Esophagus squamous epithelium (tissue), 5 donors: ENCODE results near the gene C16orf82. TPM values are rescaled to one million over a fixed set of nuclear protein-coding genes. Genes with fewer than 3 reads are reported as not detected.

ENCODE experiments used
- DNase-seq: peaks from one replicate; lab custom pipeline; 2025; lab: John Stamatoyannopoulos, UW
- H3K27ac ChIP-seq, 4 donors: fragments of 200-600 bp; sonication (generic); one replicate each; pipeline ENCODE4 v1.5.1; 2016 to 2019; ENCODE audit warnings: mild to moderate bottlenecking in 1 of 4
- H3K27me3 ChIP-seq, 4 donors: fragments of 200-600 bp; sonication (generic); 1 replicate in 3 of 4; 2 replicates in 1 of 4; pipeline versions ENCODE4 v1.5.1 to v1.6.0; 2017 to 2021; ENCODE audit warnings: antibody characterized with exemption in 1 of 4
- H3K36me3 ChIP-seq, 3 donors: fragments of 200-600 bp; sonication (generic); one replicate each; pipeline ENCODE4 v1.5.1; 2016 to 2019
- H3K4me1 ChIP-seq, 3 donors: fragments of 200-600 bp; sonication (generic); one replicate each; pipeline ENCODE4 v1.5.1; 2017 to 2019
- H3K4me3 ChIP-seq, 4 donors: fragments of 200-600 bp; sonication (generic); 1 replicate in 3 of 4; 2 replicates in 1 of 4; pipeline ENCODE4 v1.5.1; 2016 to 2019; ENCODE audit warnings: mild to moderate bottlenecking in 2 of 4, moderate library complexity in 1 of 4
- H3K9me3 ChIP-seq, 3 donors: fragments of 200-600 bp; sonication (generic); one replicate each; pipeline ENCODE4 v1.5.1; 2016 to 2019
- CTCF ChIP-seq, 6 experiments: fragments of 450-650 bp in 4 of 6; fragments of 200-600 bp in 2 of 6; sonication (generic) in 2 of 6; IDR thresholded peaks; one replicate each; pipeline ENCODE4 v1.5.1; 2016 to 2019; ENCODE audit warnings: antibody characterized with exemption in 6 of 6, mild to moderate bottlenecking in 4 of 6, moderate library complexity in 4 of 6
- POLR2A ChIP-seq, 4 donors: fragments of 450-650 bp; IDR thresholded peaks; one replicate each; pipeline ENCODE4 v1.6.1; 2017; ENCODE audit warnings: antibody characterized with exemption in 4 of 4, mild to moderate bottlenecking in 4 of 4, moderate library complexity in 3 of 4
- WGBS, 2 donors: methylation state at CpG; one replicate each; pipeline ENCODE4 v1.1.5; 2018; 5-methylcytosine and 5-hydroxymethylcytosine counted together
- intact Hi-C: fragments of 100-400 bp; cut with DNase I; formaldehyde crosslinking; loops from one replicate; pipeline ENCODE4 v1.15.0; 2022
- total RNA-seq, 4 donors: library from RNA; depleted of rRNA; stranded (reverse); fragments of >200 nt; gene quantifications; one replicate each; pipeline ENCODE4 v1.1.0, GENCODE V29; 2016
- donor health status: DM: yes; HTN: yes; CAD: no.

Gene C16orf82
- total RNA-seq, 4 donors from 2014 or later, result not detected

GRCh38 chr16:27058299-27058698 is 8.4 kb upstream of the C16orf82 start:
- no peak for TF ChIP-seq POLR2A (IDR thresholded peaks at IDR 0.05)
- TF ChIP-seq CTCF (IDR thresholded peaks at IDR 0.05), result no peak
- Histone ChIP-seq H3K27me3 (no peaks in the 10 kb centered on the region), H3K27ac (no peak overlapping the region), H3K36me3 (no peaks in the 10 kb centered on the region), H3K9me3 (no peaks in the 10 kb centered on the region), H3K4me1 (no peaks in the 10 kb centered on the region), H3K4me3 (no peak overlapping the region)
- no peak for DNase-seq
- 36 to 84% methylated on average over 3 of the region's 3 CpGs for WGBS, 2 donors
- intact Hi-C loops, result no loop called here

DNA sequence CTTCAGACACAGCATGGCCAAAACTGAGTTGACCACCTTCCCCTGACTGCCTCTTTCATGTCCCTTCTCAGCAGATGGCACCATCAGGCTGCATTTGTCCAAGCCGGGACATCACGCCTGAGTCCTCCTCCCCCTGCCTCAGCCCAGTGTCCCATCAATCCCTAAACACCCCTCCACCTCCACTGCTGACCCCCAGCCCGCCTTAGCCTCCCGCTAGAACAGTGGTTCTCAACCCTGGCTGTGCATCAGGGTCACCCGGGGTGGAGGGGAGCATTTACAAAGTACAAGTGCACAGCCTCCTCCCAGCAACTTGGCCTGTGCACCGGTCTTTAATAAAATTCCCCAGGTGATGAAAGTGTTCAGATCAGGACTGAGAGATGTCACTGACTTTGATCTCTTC is 4.0 kb downstream of the C16orf82 start:
- Histone ChIP-seq H3K36me3 (no peaks in the 10 kb centered on the region), H3K4me3 (no peak overlapping the region), H3K9me3 (no peaks in the 10 kb centered on the region), H3K27me3 (peaks cover 0 to 18% (median 0%) of the 10 kb centered on the region in 4 donors), H3K27ac (no peak overlapping the region), H3K4me1 (no peaks in the 10 kb centered on the region)
- intact Hi-C loops, result no loop called here
- TF ChIP-seq POLR2A (IDR thresholded peaks at IDR 0.05), result no peak
- TF ChIP-seq CTCF (IDR thresholded peaks at IDR 0.05), result no peak
- WGBS, 2 donors, result 69 to 70% methylated on average over 3 to 6 of the region's 6 CpGs
- no peak for DNase-seq

GRCh38 chr16:27073733-27074132 is 7.0 kb downstream of the C16orf82 start:
- intact Hi-C loops, result no loop called here
- WGBS, 2 donors, result 49 to 78% methylated on average over 2 to 3 of the region's 11 CpGs
- Histone ChIP-seq H3K4me1 (no peaks in the 10 kb centered on the region), H3K27me3 (peaks cover 0 to 5% (median 0%) of the 10 kb centered on the region in 4 donors), H3K4me3 (no peak overlapping the region), H3K9me3 (no peaks in the 10 kb centered on the region), H3K27ac (no peak overlapping the region), H3K36me3 (no peaks in the 10 kb centered on the region)
- no peak for TF ChIP-seq POLR2A (IDR thresholded peaks at IDR 0.05)
- no peak for TF ChIP-seq CTCF (IDR thresholded peaks at IDR 0.05)
- DNase-seq, result no peak

- WGBS, 2 donors, result 20 to 27% methylated on average over 4 of the region's 4 CpGs
- Histone ChIP-seq H3K27ac (no peak overlapping the region), H3K27me3 (peaks cover 0 to 52% (median 0%) of the 10 kb centered on the region in 4 donors), H3K4me1 (no peaks in the 10 kb centered on the region), H3K4me3 (no peak overlapping the region), H3K9me3 (no peaks in the 10 kb centered on the region), H3K36me3 (no peaks in the 10 kb centered on the region)
- TF ChIP-seq POLR2A (IDR thresholded peaks at IDR 0.05), result no peak
- TF ChIP-seq CTCF (IDR thresholded peaks at IDR 0.05), result peak in 1 of 6 experiments; percentile 33
- intact Hi-C loops, result no loop called here
- DNase-seq, result no peak
Measured at GRCh38 chr16:27080895-27081294, 14.2 kb downstream of the C16orf82 start.

- Histone ChIP-seq H3K36me3 (no peaks in the 10 kb centered on the region), H3K4me1 (no peaks in the 10 kb centered on the region), H3K27ac (no peak overlapping the region), H3K27me3 (peaks cover 0 to 67% (median 0%) of the 10 kb centered on the region in 4 donors), H3K4me3 (no peak overlapping the region), H3K9me3 (no peaks in the 10 kb centered on the region)
- no peak for TF ChIP-seq CTCF (IDR thresholded peaks at IDR 0.05)
- no peak for TF ChIP-seq POLR2A (IDR thresholded peaks at IDR 0.05)
- no peak for DNase-seq
- intact Hi-C loops, result no loop called here
- WGBS, 2 donors, result 60 to 64% methylated on average over 2 to 8 of the region's 11 CpGs
Measured at GRCh38 chr16:27083861-27084261, 17.1 kb downstream of the C16orf82 start.
